ENCODE data around the gene LPP.

Gene LPP

GRCh38 chr3:188505151-188505550, 351.2 kb downstream of the LPP start:
- H3K36me3 ChIP-seq (replicated peaks; ENCODE audit: insufficient read depth, low read length), result no peaks in the 10 kb centered on the region
- H3K9ac ChIP-seq (ENCODE audit: low read length), result no peak overlapping the region
- H3K4me1 ChIP-seq (ENCODE audit: low read length), result no peaks in the 10 kb centered on the region
- no peaks in the 10 kb centered on the region for H3K9me3 ChIP-seq (replicated peaks; ENCODE audit: insufficient read depth, low read length)
- TF ChIP-seq EZH2 (optimal IDR thresholded peaks at IDR 0.05; ENCODE audit: low read depth, low read length) (no peak), EZH2phosphoT487 (IDR thresholded peaks at IDR 0.05; ENCODE audit: low read length) (no peak), CTCF (IDR thresholded peaks at IDR 0.05; ENCODE audit: low read length) (no peak)
- H3K27ac ChIP-seq (ENCODE audit: low read length), result no peak overlapping the region
- no peak overlapping the region for H3K4me3 ChIP-seq (ENCODE audit: low read length)
- H3K27me3 ChIP-seq (replicated peaks; ENCODE audit: insufficient read depth, low read length), result no peaks in the 10 kb centered on the region
- no peak overlapping the region for H2AFZ ChIP-seq (ENCODE audit: low read length)
- no peaks in the 10 kb centered on the region for H3F3A ChIP-seq (ENCODE audit: insufficient read depth, low read length)
- H4K20me1 ChIP-seq (ENCODE audit: insufficient read depth, low read length), result no peaks in the 10 kb centered on the region
- no peak overlapping the region for H3K4me2 ChIP-seq (ENCODE audit: low read depth, low read length)
- no peaks in the 10 kb centered on the region for H3K79me2 ChIP-seq (ENCODE audit: low read length)
- no peak for DNase-seq
- no peaks in the 10 kb centered on the region for H3K9me2 ChIP-seq (replicated peaks; ENCODE audit: insufficient read depth, low read length)

- Histone ChIP-seq H3F3A (ENCODE audit: insufficient read depth, low read length) (no peaks in the 10 kb centered on the region), H4K20me1 (ENCODE audit: insufficient read depth, low read length) (no peaks in the 10 kb centered on the region), H3K79me2 (ENCODE audit: low read length) (no peaks in the 10 kb centered on the region), H3K4me2 (ENCODE audit: low read depth, low read length) (no peak overlapping the region), H3K36me3 (replicated peaks; ENCODE audit: insufficient read depth, low read length) (no peaks in the 10 kb centered on the region), H3K27ac (ENCODE audit: low read length) (no peak overlapping the region), H3K9me2 (replicated peaks; ENCODE audit: insufficient read depth, low read length) (no peaks in the 10 kb centered on the region), H3K4me3 (ENCODE audit: low read length) (no peak overlapping the region), H3K4me1 (ENCODE audit: low read length) (no peaks in the 10 kb centered on the region), H2AFZ (ENCODE audit: low read length) (no peak overlapping the region), H3K9ac (ENCODE audit: low read length) (no peak overlapping the region), H3K27me3 (replicated peaks; ENCODE audit: insufficient read depth, low read length) (no peaks in the 10 kb centered on the region), H3K9me3 (replicated peaks; ENCODE audit: insufficient read depth, low read length) (no peaks in the 10 kb centered on the region)
- TF ChIP-seq EZH2phosphoT487 (IDR thresholded peaks at IDR 0.05; ENCODE audit: low read length), result no peak
- no peak for TF ChIP-seq CTCF (IDR thresholded peaks at IDR 0.05; ENCODE audit: low read length)
- TF ChIP-seq EZH2 (optimal IDR thresholded peaks at IDR 0.05; ENCODE audit: low read depth, low read length), result no peak
- DNase-seq, result no peak
Observed at GRCh38 chr3:188505911-188506310, 352.0 kb downstream of the LPP start.

GRCh38 chr3:188506446-188506845, 352.5 kb downstream of the LPP start:
- no peaks in the 10 kb centered on the region for H3K9me2 ChIP-seq (replicated peaks; ENCODE audit: insufficient read depth, low read length)
- H2AFZ ChIP-seq (ENCODE audit: low read length), result no peak overlapping the region
- no peaks in the 10 kb centered on the region for H3K79me2 ChIP-seq (ENCODE audit: low read length)
- DNase-seq, result no peak
- H3K9ac ChIP-seq (ENCODE audit: low read length), result no peak overlapping the region
- H3K4me3 ChIP-seq (ENCODE audit: low read length), result no peak overlapping the region
- H3K27me3 ChIP-seq (replicated peaks; ENCODE audit: insufficient read depth, low read length), result no peaks in the 10 kb centered on the region
- H3K4me1 ChIP-seq (ENCODE audit: low read length), result no peaks in the 10 kb centered on the region
- H4K20me1 ChIP-seq (ENCODE audit: insufficient read depth, low read length), result no peaks in the 10 kb centered on the region
- H3K36me3 ChIP-seq (replicated peaks; ENCODE audit: insufficient read depth, low read length), result no peaks in the 10 kb centered on the region
- H3K27ac ChIP-seq (ENCODE audit: low read length), result no peak overlapping the region
- no peak overlapping the region for H3K4me2 ChIP-seq (ENCODE audit: low read depth, low read length)
- H3F3A ChIP-seq (ENCODE audit: insufficient read depth, low read length), result no peaks in the 10 kb centered on the region
- TF ChIP-seq CTCF (IDR thresholded peaks at IDR 0.05; ENCODE audit: low read length), result no peak
- no peak for TF ChIP-seq EZH2phosphoT487 (IDR thresholded peaks at IDR 0.05; ENCODE audit: low read length)
- TF ChIP-seq EZH2 (optimal IDR thresholded peaks at IDR 0.05; ENCODE audit: low read depth, low read length), result no peak
- no peaks in the 10 kb centered on the region for H3K9me3 ChIP-seq (replicated peaks; ENCODE audit: insufficient read depth, low read length)

All from MM.1S (cell line).